Effector CD8-positive, alpha-beta T cell (primary cell): ENCODE measurements around the gene SDK1.

Source experiments
- DNase-seq: peaks from one replicate; lab custom pipeline; 2025; lab: John Stamatoyannopoulos, UW

SDK1 gene

GRCh38 chr7:3987426-3987927, 686.4 kb downstream of the SDK1 start:
- no peak for DNase-seq

- DNase-seq: no peak
Measured at GRCh38 chr7:3989723-3990122, 688.7 kb downstream of the SDK1 start.

GRCh38 chr7:3991731-3992231, 690.7 kb downstream of the SDK1 start:
- DNase-seq: no peak

GRCh38 chr7:3992841-3993240, 691.8 kb downstream of the SDK1 start:
- DNase-seq: no peak

GRCh38 chr7:3994764-3995163, 693.7 kb downstream of the SDK1 start:
- DNase-seq: no peak

GRCh38 chr7:3995187-3995586, 694.1 kb downstream of the SDK1 start:
- no peak for DNase-seq

- DNase-seq: no peak
Measured at GRCh38 chr7:3998060-3998459, 697.0 kb downstream of the SDK1 start.

- no peak for DNase-seq
Measured at GRCh38 chr7:4000139-4000538, 699.1 kb downstream of the SDK1 start.

GRCh38 chr7:4000934-4001333, 699.9 kb downstream of the SDK1 start:
- no peak for DNase-seq

GRCh38 chr7:4001742-4002141, 700.7 kb downstream of the SDK1 start:
- DNase-seq: no peak

- no peak for DNase-seq
Measured at GRCh38 chr7:4003503-4003902, 702.5 kb downstream of the SDK1 start.

GRCh38 chr7:4006687-4007086, 705.6 kb downstream of the SDK1 start:
- no peak for DNase-seq

- no peak for DNase-seq
Measured at GRCh38 chr7:4009211-4010060, 708.4 kb downstream of the SDK1 start.

- no peak for DNase-seq
Measured at GRCh38 chr7:4010061-4010605, 709.1 kb downstream of the SDK1 start.

- DNase-seq: no peak
Measured at GRCh38 chr7:4010923-4011656, 710.0 kb downstream of the SDK1 start.

- DNase-seq: no peak
Measured at GRCh38 chr7:4013793-4014192, 712.7 kb downstream of the SDK1 start.

GRCh38 chr7:4014346-4015050, 713.4 kb downstream of the SDK1 start:
- no peak for DNase-seq

- no peak for DNase-seq
Measured at GRCh38 chr7:4015371-4015770, 714.3 kb downstream of the SDK1 start.

- DNase-seq: no peak
Measured at GRCh38 chr7:4015996-4016395, 714.9 kb downstream of the SDK1 start.

- no peak for DNase-seq
Measured at GRCh38 chr7:4017081-4017480, 716.0 kb downstream of the SDK1 start.

GRCh38 chr7:4017785-4018184, 716.7 kb downstream of the SDK1 start:
- DNase-seq: no peak
